Parathyroid adenoma (tissue), 2 donors: Measurements from ENCODE around the gene SSC5D.

Experiments
- H2AFZ ChIP-seq: fragments of 300-600 bp; sonication (generic); one replicate; pipeline ENCODE4 v1.7.0; 2017; ENCODE audit warnings: antibody characterized with exemption, mild to moderate bottlenecking
- H3K27ac ChIP-seq: fragments of 300-600 bp; sonication (generic); one replicate; pipeline ENCODE4 v1.7.0; 2017
- H3K27me3 ChIP-seq: fragments of 300-600 bp; sonication (generic); one replicate; pipeline ENCODE4 v1.7.0; 2017; ENCODE audit warnings: low read length; ENCODE audit not compliant: control insufficient read depth, insufficient read depth
- H3K36me3 ChIP-seq: fragments of 300-600 bp; sonication (generic); one replicate; pipeline ENCODE4 v1.7.0; 2017; ENCODE audit warnings: low read length; ENCODE audit not compliant: control insufficient read depth, insufficient read depth
- H3K4me1 ChIP-seq: fragments of 300-600 bp; sonication (generic); one replicate; pipeline ENCODE4 v1.7.0; 2017; ENCODE audit warnings: control low read depth
- H3K4me2 ChIP-seq: fragments of 300-600 bp; sonication (generic); one replicate; pipeline ENCODE4 v1.7.0; 2017; ENCODE audit warnings: low read length
- H3K4me3 ChIP-seq: fragments of 300-600 bp; sonication (generic); one replicate; pipeline ENCODE4 v1.7.0; 2017; ENCODE audit warnings: low read depth, low read length
- H3K79me2 ChIP-seq: fragments of 300-600 bp; sonication (generic); one replicate; pipeline ENCODE4 v1.7.0; 2017; ENCODE audit warnings: control low read depth
- H3K9ac ChIP-seq: fragments of 300-600 bp; sonication (generic); one replicate; pipeline ENCODE4 v1.7.0; 2017; ENCODE audit warnings: mild to moderate bottlenecking
- H3K9me3 ChIP-seq: fragments of 300-600 bp; sonication (generic); one replicate; pipeline ENCODE4 v1.7.0; 2017; ENCODE audit warnings: low read length; ENCODE audit not compliant: control insufficient read depth
- CTCF ChIP-seq: fragments of 300-600 bp; sonication (generic); IDR thresholded peaks from one replicate; pipeline ENCODE4 v1.7.0; 2017; ENCODE audit warnings: antibody characterized with exemption, mild to moderate bottlenecking
- donor health status: primary hyperparathyroidism.

Gene SSC5D

GRCh38 chr19:55503502-55504251 lies 15.4 kb downstream of the SSC5D start:
- no peak overlapping the region for H3K9ac ChIP-seq
- no peaks in the 10 kb centered on the region for H3K4me1 ChIP-seq
- peak; percentile 99 for TF ChIP-seq CTCF
- peak overlapping the region; percentile 48 for H3K4me2 ChIP-seq
- no peaks in the 10 kb centered on the region for H3K27me3 ChIP-seq
- H2AFZ ChIP-seq, result peak overlapping the region; percentile 85
- H3K79me2 ChIP-seq, result no peaks in the 10 kb centered on the region
- H3K9me3 ChIP-seq, result no peaks in the 10 kb centered on the region
- H3K4me3 ChIP-seq, result peak overlapping the region; percentile 24
- H3K36me3 ChIP-seq, result no peaks in the 10 kb centered on the region
- H3K27ac ChIP-seq, result no peak overlapping the region

GRCh38 chr19:55504252-55504603 lies 16.0 kb downstream of the SSC5D start:
- H3K36me3 ChIP-seq, result no peaks in the 10 kb centered on the region
- no peaks in the 10 kb centered on the region for H3K4me1 ChIP-seq
- H3K4me2 ChIP-seq, result peak overlapping the region; percentile 48
- H3K27ac ChIP-seq, result no peak overlapping the region
- no peak overlapping the region for H3K4me3 ChIP-seq
- H3K79me2 ChIP-seq, result no peaks in the 10 kb centered on the region
- no peaks in the 10 kb centered on the region for H3K27me3 ChIP-seq
- no peak for TF ChIP-seq CTCF
- H3K9me3 ChIP-seq, result no peaks in the 10 kb centered on the region
- H2AFZ ChIP-seq, result peak overlapping the region; percentile 85
- no peak overlapping the region for H3K9ac ChIP-seq

- no peak overlapping the region for H3K4me3 ChIP-seq
- no peaks in the 10 kb centered on the region for H3K27me3 ChIP-seq
- H3K27ac ChIP-seq, result no peak overlapping the region
- H3K79me2 ChIP-seq, result no peaks in the 10 kb centered on the region
- no peak overlapping the region for H3K4me2 ChIP-seq
- no peak overlapping the region for H2AFZ ChIP-seq
- H3K9ac ChIP-seq, result no peak overlapping the region
- no peaks in the 10 kb centered on the region for H3K4me1 ChIP-seq
- no peak for TF ChIP-seq CTCF
- no peaks in the 10 kb centered on the region for H3K9me3 ChIP-seq
- no peaks in the 10 kb centered on the region for H3K36me3 ChIP-seq
These were observed 16.7 kb downstream of the SSC5D start for GRCh38 chr19:55504981-55505380.

- TF ChIP-seq CTCF, result no peak
- Histone ChIP-seq H3K4me3 (no peak overlapping the region), H3K27me3 (no peaks in the 10 kb centered on the region), H3K27ac (no peak overlapping the region), H3K4me1 (no peaks in the 10 kb centered on the region), H3K9ac (no peak overlapping the region), H3K9me3 (no peaks in the 10 kb centered on the region), H3K79me2 (no peaks in the 10 kb centered on the region), H3K36me3 (no peaks in the 10 kb centered on the region), H3K4me2 (no peak overlapping the region), H2AFZ (no peak overlapping the region)
These were observed 19.9 kb downstream of the SSC5D start for GRCh38 chr19:55508120-55508519.
